ENCODE results near the gene CALD1.

The CALD1 gene

GRCh38 chr7:134993877-134994456 lies 214.5 kb downstream of the CALD1 start:
- DNase-seq (ENCODE audit: low spot score) = no peak
- in situ Hi-C loops (cut with MboI; ENCODE audit: low sequenced_read_pairs, unreplicated experiment) = loop anchor here (5.0 kb wide), 1 partner anchor 173 kb away; no protein-coding TSS in a partner anchor
- TF ChIP-seq CTCF (IDR thresholded peaks at IDR 0.05; ENCODE audit: borderline replicate concordance, control extremely low read depth, extremely low read depth, insufficient read depth, missing control alignments) = no peak

DNA sequence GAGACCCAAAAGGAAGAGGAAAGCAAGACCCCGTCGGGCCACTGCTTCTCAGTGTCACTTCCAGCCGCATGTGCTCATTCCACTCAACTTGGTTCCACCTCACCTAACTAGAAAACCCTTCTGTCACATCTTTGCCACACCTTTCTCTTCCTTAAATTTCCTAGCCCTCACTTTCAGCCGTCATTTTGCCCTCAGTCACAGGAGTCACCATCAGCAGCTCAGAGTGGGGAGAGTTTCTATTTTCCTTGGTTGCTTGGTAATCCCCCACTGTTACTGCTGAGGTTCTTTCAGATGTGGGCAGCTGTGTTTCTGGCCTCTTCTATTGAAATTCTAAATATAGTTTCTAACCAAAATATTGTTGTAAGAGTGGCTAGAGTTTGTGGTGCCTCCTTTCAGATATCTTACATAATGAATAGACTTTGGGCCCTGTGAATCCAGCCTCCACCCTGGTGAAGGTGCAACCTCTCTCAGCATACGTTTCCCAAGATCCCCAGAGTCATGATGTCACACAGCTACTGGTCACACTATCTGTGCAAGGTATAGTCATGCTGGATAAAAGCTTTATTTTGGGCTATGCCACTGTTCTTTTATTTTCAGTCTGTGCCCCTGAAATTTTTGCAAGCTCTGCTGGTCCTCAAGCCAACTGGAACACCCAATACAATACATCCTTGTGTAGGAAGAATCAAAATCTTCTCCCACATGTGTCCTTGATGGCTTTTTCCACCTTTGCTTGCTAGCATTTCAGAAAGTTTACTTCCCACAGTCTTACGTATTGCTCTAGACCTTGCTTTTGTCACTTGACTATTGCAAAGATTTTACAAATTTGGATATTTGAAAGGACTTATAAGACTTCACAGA lies 216.0 kb downstream of the CALD1 start:
- in situ Hi-C loops (cut with MboI; ENCODE audit: low sequenced_read_pairs, unreplicated experiment) = no loop called here
- TF ChIP-seq CTCF (IDR thresholded peaks at IDR 0.05; ENCODE audit: borderline replicate concordance, control extremely low read depth, extremely low read depth, insufficient read depth, missing control alignments) = no peak
- peak; percentile 44 for DNase-seq (ENCODE audit: low spot score)

DNA sequence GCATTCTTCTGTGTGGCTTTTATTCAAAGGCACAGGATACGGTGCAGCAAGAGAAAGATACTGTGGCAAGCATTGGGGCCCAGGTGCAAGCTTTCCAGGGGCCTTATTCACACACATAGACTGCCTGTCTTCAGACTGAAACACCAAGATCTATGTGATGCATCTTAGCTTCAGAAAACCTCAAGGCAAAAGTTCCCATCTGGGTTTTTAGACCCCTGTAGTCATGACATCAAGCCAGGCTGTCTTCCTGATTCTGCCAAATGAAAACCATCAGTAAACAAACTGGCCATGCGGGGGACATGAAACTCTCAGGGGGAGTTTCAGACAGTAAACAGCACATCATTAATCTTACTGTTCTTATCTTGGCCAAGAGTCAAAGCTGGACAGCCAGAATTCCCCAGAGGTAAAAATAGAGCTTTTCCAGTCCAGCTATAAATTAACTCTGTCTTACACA lies 216.7 kb downstream of the CALD1 start:
- peak; percentile 41 for DNase-seq (ENCODE audit: low spot score)
- in situ Hi-C loops (cut with MboI; ENCODE audit: low sequenced_read_pairs, unreplicated experiment) = no loop called here
- no peak for TF ChIP-seq CTCF (IDR thresholded peaks at IDR 0.05; ENCODE audit: borderline replicate concordance, control extremely low read depth, extremely low read depth, insufficient read depth, missing control alignments)

DNA sequence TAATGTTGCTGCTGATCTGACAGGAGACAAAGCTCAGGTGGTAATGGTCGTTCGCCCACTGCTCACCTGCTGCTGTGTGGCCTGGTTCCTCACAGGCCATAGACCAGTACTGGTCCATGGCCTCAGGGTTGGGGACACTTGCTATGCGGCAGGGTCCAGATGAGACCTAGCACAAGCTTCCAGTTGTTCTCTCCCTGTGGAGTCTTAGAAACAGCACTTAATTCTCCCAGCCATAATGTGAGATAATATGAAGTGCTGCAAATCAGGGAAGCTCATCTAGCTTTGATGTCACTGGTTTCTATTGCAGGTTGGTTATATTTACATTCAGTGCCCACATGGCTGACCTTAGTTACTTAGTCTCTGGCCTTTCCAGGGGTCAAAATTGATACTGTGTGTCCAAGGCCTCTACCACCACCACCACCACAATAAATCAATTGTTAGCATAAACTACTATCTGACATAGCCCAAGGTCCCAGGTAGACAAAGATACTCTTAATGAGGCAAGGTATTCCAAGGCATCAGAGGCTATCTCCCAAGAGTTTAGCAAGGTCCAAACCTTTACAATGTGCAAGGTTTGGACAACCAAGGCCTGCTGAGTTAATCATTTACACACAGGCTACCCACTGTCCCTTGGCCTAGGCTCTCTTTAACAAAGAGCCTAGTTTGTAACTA lies 217.9 kb downstream of the CALD1 start:
- in situ Hi-C loops (cut with MboI; ENCODE audit: low sequenced_read_pairs, unreplicated experiment) = no loop called here
- TF ChIP-seq CTCF (IDR thresholded peaks at IDR 0.05; ENCODE audit: borderline replicate concordance, control extremely low read depth, extremely low read depth, insufficient read depth, missing control alignments) = no peak
- no peak for DNase-seq (ENCODE audit: low spot score)

DNA sequence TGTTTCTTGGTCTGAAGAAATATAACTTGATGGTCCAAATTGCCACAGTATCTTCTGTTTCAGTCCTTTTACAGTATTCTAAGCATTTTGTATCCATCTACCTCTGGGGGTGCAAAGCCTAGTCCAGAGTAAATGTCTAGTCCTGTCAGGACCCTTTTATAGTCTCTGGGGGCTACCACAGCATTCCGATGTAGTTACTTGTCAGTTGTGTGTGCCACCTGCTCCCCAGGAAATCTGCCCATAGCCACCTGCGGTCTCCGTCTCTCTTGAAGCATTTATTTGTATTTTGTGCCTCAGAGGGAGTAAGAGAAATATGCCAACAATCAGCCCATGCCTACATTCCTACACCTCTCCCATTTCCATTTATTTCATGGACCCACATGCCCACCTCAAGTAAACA lies 219.7 kb downstream of the CALD1 start:
- no peak for TF ChIP-seq CTCF (IDR thresholded peaks at IDR 0.05; ENCODE audit: borderline replicate concordance, control extremely low read depth, extremely low read depth, insufficient read depth, missing control alignments)
- DNase-seq (ENCODE audit: low spot score) = no peak

GRCh38 chr7:135001390-135002165 lies 222.1 kb downstream of the CALD1 start:
- no peak for DNase-seq (ENCODE audit: low spot score)
- no peak for TF ChIP-seq CTCF (IDR thresholded peaks at IDR 0.05; ENCODE audit: borderline replicate concordance, control extremely low read depth, extremely low read depth, insufficient read depth, missing control alignments)
- in situ Hi-C loops (cut with MboI; ENCODE audit: low sequenced_read_pairs, unreplicated experiment) = no loop called here

More for the DNA sequence above, 219.7 kb downstream of the CALD1 start:
- in situ Hi-C loops (cut with MboI; ENCODE audit: low sequenced_read_pairs, unreplicated experiment) = no loop called here

Measured in GM13976 (cell line).